Tibial nerve (tissue), 4 donors: ENCODE measurements around the gene BAIAP2L1.

Experiments used
- CTCF ChIP-seq, 5 experiments: fragments of 200-600 bp in 3 of 5; fragments of 450-650 bp in 2 of 5; sonication (generic) in 3 of 5; IDR thresholded peaks; one replicate each; pipeline ENCODE4 v1.5.1; 2016 to 2019; ENCODE audit warnings: antibody characterized with exemption in 5 of 5, mild to moderate bottlenecking in 3 of 5, moderate library complexity in 2 of 5
- EP300 ChIP-seq, 2 donors: sonication (generic); formaldehyde crosslinking; IDR thresholded peaks; one replicate each; pipeline ENCODE4 v1.6.1; 2017; ENCODE audit warnings: antibody characterized with exemption in 2 of 2, mild to moderate bottlenecking in 1 of 2
- POLR2A ChIP-seq, 2 donors: fragments of 450-650 bp; IDR thresholded peaks; one replicate each; pipeline ENCODE4 v1.6.1; 2017; ENCODE audit warnings: antibody characterized with exemption in 2 of 2, mild to moderate bottlenecking in 2 of 2, moderate library complexity in 2 of 2

GRCh38 chr7:98376711-98377110 is 24.2 kb downstream of the BAIAP2L1 start:
- TF ChIP-seq CTCF (IDR thresholded peaks at IDR 0.05) = no peak
- TF ChIP-seq EP300 (IDR thresholded peaks at IDR 0.05) = no peak
- TF ChIP-seq POLR2A (IDR thresholded peaks at IDR 0.05) = no peak
